HG02678 (cell line): ENCODE results near the gene ZNG1F.
"Not testable (repeated sequence)": the region's sequence is repeated elsewhere in the genome, so short reads cannot be mapped to it uniquely, and the experiment has no call there.

Experiments used
- ATAC-seq: cut with Tn5 transposase; IDR thresholded peaks from one replicate; pipeline ENCODE4 v1.9.1; 2021; ENCODE audit warnings: mild to moderate bottlenecking, moderate library complexity; ENCODE audit not compliant: unreplicated experiment

The ZNG1F gene

GRCh38 chr9:41123812-41124211, 65.3 kb downstream of the ZNG1F start:
- not testable (repeated sequence) for ATAC-seq

- not testable (repeated sequence) for ATAC-seq
These were observed 65.7 kb downstream of the ZNG1F start for GRCh38 chr9:41123396-41123795.

GRCh38 chr9:41120696-41121095, 68.4 kb downstream of the ZNG1F start:
- not testable (repeated sequence) for ATAC-seq

- ATAC-seq: not testable (repeated sequence)
These were observed 69.4 kb downstream of the ZNG1F start for GRCh38 chr9:41119719-41120118.

- ATAC-seq: not testable (repeated sequence)
These were observed 69.8 kb downstream of the ZNG1F start for GRCh38 chr9:41119311-41119710.

GRCh38 chr9:41113348-41113747, 75.8 kb downstream of the ZNG1F start:
- ATAC-seq: not testable (repeated sequence)

GRCh38 chr9:41111414-41111813, 77.7 kb downstream of the ZNG1F start:
- not testable (repeated sequence) for ATAC-seq

- ATAC-seq: not testable (repeated sequence)
These were observed 78.2 kb downstream of the ZNG1F start for GRCh38 chr9:41110913-41111312.

GRCh38 chr9:41109253-41109652, 79.9 kb downstream of the ZNG1F start:
- not testable (repeated sequence) for ATAC-seq

GRCh38 chr9:41108816-41109215, 80.3 kb downstream of the ZNG1F start:
- ATAC-seq: not testable (repeated sequence)

GRCh38 chr9:41106472-41107116, 82.5 kb downstream of the ZNG1F start:
- ATAC-seq: not testable (repeated sequence)

GRCh38 chr9:41105557-41106253, 83.4 kb downstream of the ZNG1F start:
- not testable (repeated sequence) for ATAC-seq

- ATAC-seq: not testable (repeated sequence)
These were observed 84.6 kb downstream of the ZNG1F start for GRCh38 chr9:41104542-41104941.

- ATAC-seq: not testable (repeated sequence)
These were observed 88.6 kb downstream of the ZNG1F start for GRCh38 chr9:41100508-41100907.

GRCh38 chr9:41098759-41099158, 90.4 kb downstream of the ZNG1F start:
- ATAC-seq: not testable (repeated sequence)

GRCh38 chr9:41095060-41095459, 94.1 kb downstream of the ZNG1F start:
- not testable (repeated sequence) for ATAC-seq

GRCh38 chr9:41094010-41094773, 94.9 kb downstream of the ZNG1F start:
- not testable (repeated sequence) for ATAC-seq

GRCh38 chr9:41090922-41091321, 98.2 kb downstream of the ZNG1F start:
- ATAC-seq: not testable (repeated sequence)

GRCh38 chr9:41090386-41090785, 98.7 kb downstream of the ZNG1F start:
- ATAC-seq: not testable (repeated sequence)

- ATAC-seq: peak; percentile 77
These were observed 100.6 kb downstream of the ZNG1F start for GRCh38 chr9:41088450-41089059.

- ATAC-seq: not testable (repeated sequence)
These were observed 101.2 kb downstream of the ZNG1F start for GRCh38 chr9:41087929-41088328.
